GM23338 (cell line): ENCODE data around the gene PSMD14.

Experiments used
- CTCF ChIP-seq, 2 experiments: fragments of 200-600 bp in 1 of 2; sonication (generic) in 1 of 2; conservative IDR thresholded peaks; 2 replicates each; pipeline versions ENCODE4 v1.5.1 to v1.6.1; 2016 to 2017; ENCODE audit warnings: antibody characterized with exemption in 2 of 2, low read depth in 2 of 2, mild to moderate bottlenecking in 2 of 2, moderate library complexity in 1 of 2
- EZH2 ChIP-seq: fragments of 200-600 bp; sonication (generic); IDR thresholded peaks from one replicate; pipeline ENCODE4 v1.8.0; 2017; ENCODE audit warnings: antibody characterized with exemption, mild to moderate bottlenecking, low read depth; ENCODE audit not compliant: unreplicated experiment
- POLR2AphosphoS5 ChIP-seq: IDR thresholded peaks from 2 replicates; pipeline ENCODE4 v1.6.1; 2016; ENCODE audit warnings: antibody characterized with exemption, low read depth
- TF ChIP-seq, protein P1 (sequence below): IDR thresholded peaks from one replicate; pipeline ENCODE4 v1.6.1; 2018; ENCODE audit warnings: antibody characterized with exemption; ENCODE audit not compliant: unreplicated experiment

DNA sequence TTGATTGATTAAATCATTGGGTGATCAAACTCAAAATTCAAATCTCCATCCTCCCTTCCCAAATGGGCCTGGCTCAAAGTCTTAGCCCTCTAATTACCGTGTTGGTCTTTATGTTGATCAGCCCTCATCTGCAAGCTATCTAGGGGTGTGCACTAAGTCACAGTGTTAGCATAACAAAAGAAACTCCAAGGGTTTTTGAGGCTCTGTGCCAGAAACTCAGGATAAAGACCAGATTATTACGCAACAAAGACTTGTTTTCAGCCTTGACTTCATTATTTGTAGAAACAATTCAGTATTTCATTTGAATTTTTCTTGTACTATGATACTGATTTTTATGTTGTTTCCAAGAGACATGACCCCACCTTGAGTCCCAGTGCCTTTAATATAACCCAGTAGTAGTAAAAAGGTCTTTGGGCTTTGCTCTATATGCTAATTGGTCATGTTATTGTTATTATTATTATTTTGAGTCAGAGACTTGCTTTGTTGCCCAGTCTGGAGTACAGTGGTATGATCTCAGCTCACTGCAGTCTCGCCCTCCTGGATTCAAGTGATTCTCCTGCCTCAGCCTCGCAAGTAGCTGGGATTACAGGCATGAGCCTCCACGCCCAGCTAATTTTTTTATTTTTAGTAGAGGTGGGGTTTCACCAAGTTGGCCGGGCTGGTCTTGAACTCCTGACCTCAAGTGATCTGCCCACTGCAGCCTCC is 13.9 kb downstream of the PSMD14 start:
- TF ChIP-seq CTCF (conservative IDR thresholded peaks at IDR 0.05; ENCODE audit: low read depth in 2 of 2) (no peak), POLR2AphosphoS5 (no peak), EZH2 (no peak)
- TF ChIP-seq, protein P1, sequence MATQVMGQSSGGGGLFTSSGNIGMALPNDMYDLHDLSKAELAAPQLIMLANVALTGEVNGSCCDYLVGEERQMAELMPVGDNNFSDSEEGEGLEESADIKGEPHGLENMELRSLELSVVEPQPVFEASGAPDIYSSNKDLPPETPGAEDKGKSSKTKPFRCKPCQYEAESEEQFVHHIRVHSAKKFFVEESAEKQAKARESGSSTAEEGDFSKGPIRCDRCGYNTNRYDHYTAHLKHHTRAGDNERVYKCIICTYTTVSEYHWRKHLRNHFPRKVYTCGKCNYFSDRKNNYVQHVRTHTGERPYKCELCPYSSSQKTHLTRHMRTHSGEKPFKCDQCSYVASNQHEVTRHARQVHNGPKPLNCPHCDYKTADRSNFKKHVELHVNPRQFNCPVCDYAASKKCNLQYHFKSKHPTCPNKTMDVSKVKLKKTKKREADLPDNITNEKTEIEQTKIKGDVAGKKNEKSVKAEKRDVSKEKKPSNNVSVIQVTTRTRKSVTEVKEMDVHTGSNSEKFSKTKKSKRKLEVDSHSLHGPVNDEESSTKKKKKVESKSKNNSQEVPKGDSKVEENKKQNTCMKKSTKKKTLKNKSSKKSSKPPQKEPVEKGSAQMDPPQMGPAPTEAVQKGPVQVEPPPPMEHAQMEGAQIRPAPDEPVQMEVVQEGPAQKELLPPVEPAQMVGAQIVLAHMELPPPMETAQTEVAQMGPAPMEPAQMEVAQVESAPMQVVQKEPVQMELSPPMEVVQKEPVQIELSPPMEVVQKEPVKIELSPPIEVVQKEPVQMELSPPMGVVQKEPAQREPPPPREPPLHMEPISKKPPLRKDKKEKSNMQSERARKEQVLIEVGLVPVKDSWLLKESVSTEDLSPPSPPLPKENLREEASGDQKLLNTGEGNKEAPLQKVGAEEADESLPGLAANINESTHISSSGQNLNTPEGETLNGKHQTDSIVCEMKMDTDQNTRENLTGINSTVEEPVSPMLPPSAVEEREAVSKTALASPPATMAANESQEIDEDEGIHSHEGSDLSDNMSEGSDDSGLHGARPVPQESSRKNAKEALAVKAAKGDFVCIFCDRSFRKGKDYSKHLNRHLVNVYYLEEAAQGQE, result no peak
